Nephron (organoid): ENCODE measurements around the gene TRPC4AP.
"Not testable (repeated sequence)": the region's sequence is repeated elsewhere in the genome, so short reads cannot be mapped to it uniquely, and the experiment has no call there.

ENCODE experiments used
- H3K27ac Mint-ChIP-seq, 3 experiments: 2 replicates each; pipeline ENCODE4 v1.8.0; 2020; ENCODE audit warnings: mixed read lengths in 3 of 3, mild to moderate bottlenecking in 2 of 3, moderate library complexity in 1 of 3
- H3K27me3 Mint-ChIP-seq: 2 replicates; pipeline ENCODE4 v1.8.0; 2021; ENCODE audit warnings: low read depth, mild to moderate bottlenecking, moderate library complexity, mixed read lengths
- H3K36me3 Mint-ChIP-seq: 2 replicates; pipeline ENCODE4 v1.8.0; 2020; ENCODE audit warnings: low read depth, mixed read lengths
- H3K4me1 Mint-ChIP-seq: 2 replicates; pipeline ENCODE4 v1.8.0; 2020; ENCODE audit warnings: mixed read lengths
- H3K4me3 Mint-ChIP-seq, 3 experiments: 2 replicates each; pipeline ENCODE4 v1.8.0; 2020; ENCODE audit warnings: mild to moderate bottlenecking in 3 of 3, mixed read lengths in 3 of 3, moderate library complexity in 2 of 3
- H3K9me3 Mint-ChIP-seq: 2 replicates; pipeline ENCODE4 v1.8.0; 2020; ENCODE audit warnings: mixed read lengths
- TF ChIP-seq, protein P1 (sequence below), 3 experiments: fragments of 200-600 bp; sonication (generic); IDR thresholded peaks; one replicate each; pipeline ENCODE4 v1.5.0; 2021; ENCODE audit warnings: antibody characterized with exemption in 3 of 3; ENCODE audit not compliant: unreplicated experiment in 3 of 3

Gene TRPC4AP

DNA sequence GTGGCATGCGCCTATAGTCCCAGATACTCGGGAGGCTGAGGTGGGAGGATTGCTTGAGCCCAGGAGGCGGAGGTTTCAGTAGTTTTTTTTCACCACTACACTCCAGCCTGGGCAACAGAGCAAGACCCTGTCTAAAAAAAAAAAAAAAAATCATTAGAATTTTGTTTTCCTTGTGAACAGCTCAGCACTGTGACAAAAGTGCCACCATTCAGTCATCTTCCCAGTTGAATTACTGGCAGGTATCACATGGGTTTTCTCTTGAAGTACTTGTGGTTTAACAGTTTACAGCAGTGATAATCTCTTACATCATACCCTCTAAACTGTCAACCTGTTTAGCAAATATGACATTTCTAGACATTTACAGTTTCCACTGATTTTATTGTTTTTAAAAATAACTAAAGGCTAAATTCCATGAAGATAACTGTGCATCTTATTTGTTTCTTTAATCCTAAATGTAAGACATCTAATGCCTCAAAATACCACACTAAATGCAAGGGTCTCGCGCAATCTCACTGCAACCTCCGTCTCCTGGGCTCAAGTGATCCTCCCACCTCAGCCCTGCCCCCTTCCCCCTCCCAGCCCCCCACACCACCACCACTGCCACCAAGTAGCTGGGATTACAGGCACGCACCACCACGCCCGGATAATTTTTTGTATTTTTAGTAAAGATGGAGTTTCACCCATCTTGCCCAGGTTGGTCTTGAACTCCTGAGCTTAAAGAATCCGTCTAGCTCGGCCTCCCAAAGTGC lies 7.0 kb downstream of the TRPC4AP start:
- no peak overlapping the region for H3K27ac Mint-ChIP-seq
- H3K27me3 Mint-ChIP-seq = no peaks in the 10 kb centered on the region
- peaks cover 18% of the 10 kb centered on the region for H3K36me3 Mint-ChIP-seq
- TF ChIP-seq, protein P1, sequence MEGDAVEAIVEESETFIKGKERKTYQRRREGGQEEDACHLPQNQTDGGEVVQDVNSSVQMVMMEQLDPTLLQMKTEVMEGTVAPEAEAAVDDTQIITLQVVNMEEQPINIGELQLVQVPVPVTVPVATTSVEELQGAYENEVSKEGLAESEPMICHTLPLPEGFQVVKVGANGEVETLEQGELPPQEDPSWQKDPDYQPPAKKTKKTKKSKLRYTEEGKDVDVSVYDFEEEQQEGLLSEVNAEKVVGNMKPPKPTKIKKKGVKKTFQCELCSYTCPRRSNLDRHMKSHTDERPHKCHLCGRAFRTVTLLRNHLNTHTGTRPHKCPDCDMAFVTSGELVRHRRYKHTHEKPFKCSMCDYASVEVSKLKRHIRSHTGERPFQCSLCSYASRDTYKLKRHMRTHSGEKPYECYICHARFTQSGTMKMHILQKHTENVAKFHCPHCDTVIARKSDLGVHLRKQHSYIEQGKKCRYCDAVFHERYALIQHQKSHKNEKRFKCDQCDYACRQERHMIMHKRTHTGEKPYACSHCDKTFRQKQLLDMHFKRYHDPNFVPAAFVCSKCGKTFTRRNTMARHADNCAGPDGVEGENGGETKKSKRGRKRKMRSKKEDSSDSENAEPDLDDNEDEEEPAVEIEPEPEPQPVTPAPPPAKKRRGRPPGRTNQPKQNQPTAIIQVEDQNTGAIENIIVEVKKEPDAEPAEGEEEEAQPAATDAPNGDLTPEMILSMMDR (IDR thresholded peaks at IDR 0.05; ENCODE audit: unreplicated experiment in 3 of 3) = no peak
- peaks cover 19% of the 10 kb centered on the region for H3K4me1 Mint-ChIP-seq
- no peak overlapping the region for H3K4me3 Mint-ChIP-seq
- no peaks in the 10 kb centered on the region for H3K9me3 Mint-ChIP-seq

DNA sequence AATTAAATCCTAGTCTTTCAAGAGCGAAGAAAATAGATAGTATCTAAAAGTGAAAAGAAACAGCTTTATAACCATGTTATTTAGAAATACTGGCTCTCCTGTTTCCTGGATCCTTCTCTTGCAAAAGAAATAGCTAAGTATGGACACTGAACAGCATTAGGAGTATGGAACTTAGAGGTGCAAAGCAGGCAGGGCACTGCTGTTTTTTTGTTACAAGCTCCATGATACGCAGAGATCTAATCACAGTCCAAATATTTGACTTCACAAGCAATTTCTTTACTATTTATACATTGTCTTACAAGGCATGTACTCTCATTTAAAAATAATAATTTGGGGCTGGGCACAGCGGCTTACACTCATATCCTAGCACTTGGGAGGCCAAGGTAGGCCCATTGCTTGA lies 7.6 kb downstream of the TRPC4AP start:
- H3K9me3 Mint-ChIP-seq = no peaks in the 10 kb centered on the region
- H3K27ac Mint-ChIP-seq = no peak overlapping the region
- H3K27me3 Mint-ChIP-seq = no peaks in the 10 kb centered on the region
- H3K36me3 Mint-ChIP-seq = peaks cover 18% of the 10 kb centered on the region
- TF ChIP-seq, protein P1 (IDR thresholded peaks at IDR 0.05; ENCODE audit: unreplicated experiment in 3 of 3) = no peak
- H3K4me1 Mint-ChIP-seq = peaks cover 16% of the 10 kb centered on the region
- no peak overlapping the region for H3K4me3 Mint-ChIP-seq

DNA sequence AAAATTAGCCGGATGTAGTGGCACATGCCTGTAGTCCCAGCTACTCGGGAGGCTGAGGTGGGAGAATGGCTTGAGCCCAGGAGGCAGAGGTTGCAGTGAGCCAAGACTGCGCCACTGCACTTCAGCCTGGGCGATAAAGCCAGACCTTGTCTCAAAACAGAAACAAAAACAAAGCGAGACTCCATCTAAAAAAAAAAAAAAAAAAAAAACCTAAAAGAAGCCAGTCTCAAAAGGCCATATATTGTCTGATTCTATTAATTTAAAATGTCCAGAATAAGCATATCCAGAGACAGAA lies 12.3 kb downstream of the TRPC4AP start:
- not testable (repeated sequence) for H3K4me1 Mint-ChIP-seq, H3K27me3 Mint-ChIP-seq, H3K4me3 Mint-ChIP-seq, H3K27ac Mint-ChIP-seq
- Mint-ChIP-seq H3K36me3 (peaks cover 46% of the 10 kb centered on the region), H3K9me3 (peaks cover 24% of the 10 kb centered on the region)

DNA sequence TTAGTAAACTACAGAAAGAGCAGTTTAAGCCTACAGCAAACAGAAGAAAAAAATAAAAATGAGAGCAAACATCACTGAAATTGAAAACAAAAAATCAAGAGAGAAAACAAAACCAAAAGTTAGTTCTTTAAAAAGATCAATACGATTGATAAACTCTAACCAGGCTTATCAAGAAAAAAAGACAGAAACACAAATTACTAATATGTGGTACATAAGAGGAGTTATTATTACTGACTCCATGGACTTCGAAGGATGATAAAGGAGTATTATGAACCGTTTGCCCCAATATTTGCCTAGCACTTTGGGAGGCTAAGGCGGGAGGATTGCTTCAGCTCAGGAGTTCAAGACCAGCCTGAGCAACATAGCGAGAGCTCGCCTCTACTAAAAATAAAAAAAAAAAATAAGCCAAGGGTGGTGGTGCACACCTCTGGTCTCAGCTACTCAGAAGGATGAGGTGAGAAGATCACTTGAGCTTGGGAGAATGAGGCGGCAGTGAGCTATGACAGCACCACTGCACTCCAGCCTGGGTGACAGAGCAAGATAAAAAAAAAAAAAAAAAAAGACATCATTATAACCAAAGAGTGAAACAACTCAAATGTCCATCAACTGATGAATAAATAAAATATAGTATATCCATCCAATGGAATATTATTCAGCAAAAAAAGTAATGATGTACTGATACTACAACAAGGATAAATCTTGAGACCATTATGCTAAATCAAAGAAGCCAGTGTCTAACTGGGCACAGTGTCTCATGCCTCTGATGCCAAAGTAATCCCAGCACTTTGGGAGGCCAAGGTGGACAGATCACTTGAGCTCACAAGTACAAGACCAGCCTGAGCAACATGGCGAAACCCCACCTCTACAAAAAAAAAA lies 12.9 kb downstream of the TRPC4AP start:
- peaks cover 29% of the 10 kb centered on the region for H3K9me3 Mint-ChIP-seq
- H3K27ac Mint-ChIP-seq = no peak overlapping the region
- H3K4me3 Mint-ChIP-seq = no peak overlapping the region
- H3K4me1 Mint-ChIP-seq = no peaks in the 10 kb centered on the region
- TF ChIP-seq, protein P1 (IDR thresholded peaks at IDR 0.05; ENCODE audit: unreplicated experiment in 3 of 3) = no peak
- H3K27me3 Mint-ChIP-seq = peaks cover 3% of the 10 kb centered on the region
- peaks cover 52% of the 10 kb centered on the region for H3K36me3 Mint-ChIP-seq

DNA sequence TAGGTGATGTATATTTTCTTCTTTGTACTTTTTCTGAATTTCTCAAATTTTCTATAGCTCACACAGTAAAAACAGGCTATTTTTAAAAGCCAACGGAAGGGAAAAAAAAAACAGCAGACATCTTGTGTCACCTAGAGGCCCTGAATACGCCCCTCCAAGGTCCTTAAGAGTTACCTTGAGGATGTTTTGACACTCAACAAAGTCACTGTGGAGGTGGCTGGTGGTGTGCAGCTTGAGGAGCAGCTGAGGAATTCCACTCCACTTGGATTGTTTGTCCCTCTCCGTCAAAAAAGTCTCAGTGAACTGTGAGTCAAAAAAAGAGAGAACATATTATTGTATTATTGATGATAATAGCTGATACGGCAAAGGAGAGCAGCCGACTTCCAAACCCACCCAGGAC lies 14.7 kb downstream of the TRPC4AP start:
- Mint-ChIP-seq H3K9me3 (peaks cover 44% of the 10 kb centered on the region), H3K36me3 (peaks cover 67% of the 10 kb centered on the region), H3K27ac (no peak overlapping the region), H3K4me1 (no peaks in the 10 kb centered on the region), H3K4me3 (no peak overlapping the region), H3K27me3 (peaks cover 3% of the 10 kb centered on the region)
- TF ChIP-seq, protein P1 (IDR thresholded peaks at IDR 0.05; ENCODE audit: unreplicated experiment in 3 of 3) = no peak

DNA sequence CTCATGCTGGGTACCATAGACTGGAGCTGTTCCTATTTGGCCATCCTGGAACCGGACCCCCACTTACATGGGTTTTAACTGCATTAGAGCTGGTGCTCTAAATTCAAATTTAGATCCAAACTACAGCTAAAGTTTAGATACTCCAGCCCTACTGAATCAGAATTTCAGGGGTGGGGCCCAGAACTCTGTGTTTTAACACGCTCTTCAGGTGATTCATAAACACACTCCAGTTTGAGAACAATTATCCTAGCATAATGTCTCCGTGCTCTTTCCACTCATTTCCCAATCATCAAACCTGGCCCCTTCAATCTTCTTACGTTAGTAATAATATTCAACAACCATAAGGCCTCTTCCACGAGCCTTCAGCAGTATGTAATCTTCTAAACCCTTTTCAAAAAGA lies 15.3 kb downstream of the TRPC4AP start:
- Mint-ChIP-seq H3K9me3 (peaks cover 47% of the 10 kb centered on the region), H3K36me3 (peaks cover 72% of the 10 kb centered on the region), H3K4me1 (no peaks in the 10 kb centered on the region), H3K27ac (no peak overlapping the region), H3K27me3 (peaks cover 3% of the 10 kb centered on the region), H3K4me3 (no peak overlapping the region)
- TF ChIP-seq, protein P1 (IDR thresholded peaks at IDR 0.05; ENCODE audit: unreplicated experiment in 3 of 3) = no peak

DNA sequence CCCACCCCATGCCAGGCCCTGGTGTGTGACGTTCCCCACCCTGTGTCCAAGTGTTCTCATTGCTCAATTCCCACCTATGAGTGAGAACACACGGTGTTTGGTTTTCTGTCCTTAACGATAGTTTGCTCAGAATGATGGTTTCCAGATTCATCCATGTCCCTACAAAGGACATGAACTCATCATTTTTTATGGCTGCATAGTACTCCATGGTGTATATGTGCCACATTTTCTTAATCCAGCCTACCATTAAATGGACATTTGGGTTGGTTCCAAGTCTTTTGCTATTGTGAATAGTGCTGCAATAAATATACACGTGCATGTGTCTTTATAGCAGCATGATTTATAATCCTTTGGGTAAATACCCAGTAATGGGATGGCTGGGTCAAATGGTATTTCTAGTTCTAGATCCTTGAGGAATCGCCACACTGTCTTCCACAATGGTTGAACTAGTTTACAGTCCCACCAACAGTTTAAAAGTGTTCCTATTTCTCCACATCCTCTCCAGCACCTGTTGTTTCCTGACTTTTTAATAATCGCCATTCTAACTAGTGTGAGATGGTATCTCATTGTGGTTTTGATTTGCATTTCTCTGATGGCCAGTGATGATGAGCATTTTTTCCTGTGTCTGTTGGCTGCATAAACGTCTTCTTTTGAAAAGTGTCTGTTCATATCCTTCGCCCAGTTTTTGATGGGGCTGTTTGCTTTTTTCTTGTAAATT lies 21.0 kb downstream of the TRPC4AP start:
- peaks cover 37% of the 10 kb centered on the region for H3K9me3 Mint-ChIP-seq
- peaks cover 85% of the 10 kb centered on the region for H3K36me3 Mint-ChIP-seq
- H3K27ac Mint-ChIP-seq, H3K27me3 Mint-ChIP-seq, H3K4me1 Mint-ChIP-seq, H3K4me3 Mint-ChIP-seq: not testable (repeated sequence)
